Keratinocyte (primary cell): Measurements from ENCODE around the gene RPL18A. TPM values are rescaled to one million over a fixed set of nuclear protein-coding genes. Genes with fewer than 3 reads are reported as not detected.

ENCODE experiments used
- DNase-seq: peaks from one replicate; pipeline ENCODE4 v3.0.0-alpha.2; 2011; ENCODE audit warnings: low read depth, missing footprints, low spot score
- FAIRE-seq: peaks from 2 replicates; lab custom pipeline; 2011; peaks lifted over from hg19 to GRCh38; lab: Jason Lieb, UNC
- H2AFZ ChIP-seq: 2 replicates; pipeline ENCODE4 v1.6.0; 2012; ENCODE audit warnings: low read length, control low read depth, inconsistent platforms; ENCODE audit not compliant: control insufficient read depth
- H3K27ac ChIP-seq: 2 replicates; pipeline ENCODE4 v1.5.1; 2011; ENCODE audit warnings: low read length; ENCODE audit not compliant: control insufficient read depth, insufficient read depth
- H3K27me3 ChIP-seq: 3 replicates; pipeline ENCODE4 v1.6.0; 2011; ENCODE audit warnings: low read length; ENCODE audit not compliant: control insufficient read depth, insufficient read depth; ENCODE audit errors: extremely low read depth
- H3K36me3 ChIP-seq, 2 experiments: 2 replicates in 1 of 2; 3 replicates in 1 of 2; pipeline ENCODE4 v1.5.1; 2011; ENCODE audit warnings: low read length in 2 of 2, mild to moderate bottlenecking in 1 of 2; ENCODE audit not compliant: control insufficient read depth in 2 of 2, insufficient read depth in 2 of 2; ENCODE audit errors: extremely low read depth in 1 of 2
- H3K4me1 ChIP-seq: 3 replicates; pipeline ENCODE4 v1.5.1; 2011; ENCODE audit warnings: low read length; ENCODE audit not compliant: control insufficient read depth, insufficient read depth; ENCODE audit errors: extremely low read depth
- H3K4me2 ChIP-seq: 3 replicates; pipeline ENCODE4 v1.6.0; 2011; ENCODE audit warnings: low read depth, low read length; ENCODE audit not compliant: control insufficient read depth, insufficient read depth; ENCODE audit errors: extremely low read depth
- H3K4me3 ChIP-seq, 3 experiments: fragments of 200-600 bp in 1 of 3; sonication (generic) in 1 of 3; 2 replicates in 2 of 3; 3 replicates in 1 of 3; pipeline ENCODE4 v1.5.1; 2011 to 2016; ENCODE audit warnings: low read length in 3 of 3, mild to moderate bottlenecking in 3 of 3, control low read depth in 2 of 3, inconsistent platforms in 1 of 3, low read depth in 1 of 3, mixed read lengths in 1 of 3, mixed run types in 1 of 3, moderate library complexity in 1 of 3; ENCODE audit not compliant: control insufficient read depth in 2 of 3, insufficient read depth in 2 of 3; ENCODE audit errors: extremely low read depth in 1 of 3
- H3K79me2 ChIP-seq: 2 replicates; pipeline ENCODE4 v1.6.0; 2012; ENCODE audit warnings: low read length; ENCODE audit not compliant: control insufficient read depth, insufficient read depth
- H3K9ac ChIP-seq: 3 replicates; pipeline ENCODE4 v1.6.0; 2011; ENCODE audit warnings: low read length; ENCODE audit not compliant: control insufficient read depth, insufficient read depth; ENCODE audit errors: extremely low read depth
- H3K9me1 ChIP-seq: 3 replicates; pipeline ENCODE4 v1.6.0; 2011; ENCODE audit warnings: low read length; ENCODE audit not compliant: control insufficient read depth, insufficient read depth; ENCODE audit errors: extremely low read depth
- H3K9me3 ChIP-seq: 2 replicates; pipeline ENCODE4 v1.5.1; 2012; ENCODE audit warnings: low read depth, low read length; ENCODE audit not compliant: control insufficient read depth
- H4K20me1 ChIP-seq: 3 replicates; pipeline ENCODE4 v1.6.0; 2011; ENCODE audit warnings: low read length; ENCODE audit not compliant: control insufficient read depth, insufficient read depth; ENCODE audit errors: extremely low read depth
- EZH2 ChIP-seq: IDR thresholded peaks from one replicate; pipeline ENCODE4 v1.6.1; 2012; ENCODE audit warnings: inconsistent platforms, mild to moderate bottlenecking, low read length, moderate library complexity
- dilution Hi-C: fragments of 300-500 bp; cut with MboI; formaldehyde crosslinking; loops from one replicate; pipeline ENCODE4 v1.7.0; 2020; ENCODE audit warnings: low sequenced_read_pairs; ENCODE audit not compliant: extremely low pct_ligation_motif_present
- polyA minus RNA-seq, 3 experiments: library from RNA; depleted of rRNA, polyadenylated mRNA; stranded (reverse); fragments of >200 nt; gene quantifications; 1 replicate in 1 of 3; 2 replicates in 1 of 3; 3 replicates in 1 of 3; pipeline ENCODE4 v1.2.3, GENCODE V29; 2011
- polyA plus RNA-seq, 5 experiments: library from polyadenylated mRNA; depleted of rRNA in 3 of 5; stranded (reverse) in 3 of 5; stranded (forward) in 1 of 5; unstranded in 1 of 5; fragments of >200 nt; gene quantifications; 1 replicate in 1 of 5; 2 replicates in 3 of 5; 3 replicates in 1 of 5; pipeline versions ENCODE4 v1.2.1 to v1.2.3, GENCODE V29; 2011 to 2012; ENCODE audit warnings: missing spikeins in 2 of 5, low read depth in 1 of 5, low replicate concordance in 1 of 5
- TF ChIP-seq, protein P1 (sequence below), 3 experiments: IDR thresholded peaks in 1 of 3; conservative IDR thresholded peaks in 1 of 3; optimal IDR thresholded peaks in 1 of 3; 2 replicates in 2 of 3; 3 replicates in 1 of 3; pipeline versions ENCODE3 to v1.5.1; 2011; ENCODE audit warnings: low read length in 3 of 3, mild to moderate bottlenecking in 3 of 3, moderate library complexity in 2 of 3, control low read depth in 1 of 3, inconsistent platforms in 1 of 3; ENCODE audit not compliant: insufficient read depth in 2 of 3; ENCODE audit errors: extremely low read depth in 1 of 3

RPL18A gene
- polyA plus RNA-seq (1,044 to 1,469 TPM (median 1,312 TPM) in 3 replicates), polyA minus RNA-seq (307 to 740 TPM (median 469 TPM) in 3 replicates)
- 287 TPM for polyA plus RNA-seq (2011; ENCODE audit: low read depth)
- 1,056 and 2,301 TPM in 2 replicates for polyA plus RNA-seq (2011; cell fraction: cytosol; rRNA removed)
- 294 and 383 TPM in 2 replicates for polyA plus RNA-seq (2011; cell fraction: nucleus; rRNA removed)
- polyA plus RNA-seq (2012; ENCODE audit: low replicate concordance), result 2,077 and 3,022 TPM in 2 replicates
- 2,199 TPM for polyA minus RNA-seq (2011; cell fraction: cytosol; rRNA and poly(A)+ RNA removed)
- 167 and 172 TPM in 2 replicates for polyA minus RNA-seq (2011; cell fraction: nucleus; rRNA and poly(A)+ RNA removed)

DNA sequence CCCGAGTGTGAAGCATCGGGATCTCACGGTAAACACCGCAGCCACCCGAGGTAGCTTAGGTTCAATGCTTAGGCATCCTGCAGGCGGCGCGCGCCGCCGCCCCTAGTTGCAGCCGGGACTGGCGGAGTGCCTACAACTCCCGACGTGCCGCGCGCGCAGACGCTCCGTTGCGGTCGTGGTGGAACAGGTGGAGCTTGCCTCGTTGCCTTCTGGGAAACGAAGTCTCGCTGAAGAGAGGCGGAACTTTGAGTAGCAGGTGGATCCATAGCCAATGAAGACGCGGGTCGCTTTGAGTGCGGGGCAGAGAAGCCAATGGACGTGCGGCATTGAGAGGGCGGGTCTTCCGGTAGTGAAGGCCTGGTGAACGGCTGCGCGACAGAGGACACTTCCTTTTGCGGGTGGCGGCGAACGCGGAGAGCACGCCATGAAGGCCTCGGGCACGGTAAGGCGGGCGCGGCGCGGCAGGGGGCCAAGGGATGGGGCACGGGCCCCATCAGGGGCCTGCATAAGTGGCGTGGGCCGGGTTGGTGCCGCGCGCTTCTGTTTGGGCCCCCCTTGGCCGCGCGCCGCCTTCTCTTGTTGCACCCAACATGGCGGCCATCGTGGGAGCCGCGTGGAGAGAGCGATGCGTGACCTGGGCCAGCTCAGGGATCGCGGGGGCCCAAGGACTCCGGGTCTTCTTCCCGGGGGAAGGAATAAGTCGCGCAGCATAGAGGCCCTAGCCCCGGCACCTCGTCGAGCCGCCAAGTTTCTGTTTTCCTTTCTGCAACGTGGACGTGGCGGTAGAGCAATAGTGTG is at the start of gene RPL18A:
TSS of gene RPL18A (plus strand) at position 378 of the 798 bp plus-strand sequence. CDS start at position 425, 47 bp downstream.
- TF ChIP-seq, protein P1, sequence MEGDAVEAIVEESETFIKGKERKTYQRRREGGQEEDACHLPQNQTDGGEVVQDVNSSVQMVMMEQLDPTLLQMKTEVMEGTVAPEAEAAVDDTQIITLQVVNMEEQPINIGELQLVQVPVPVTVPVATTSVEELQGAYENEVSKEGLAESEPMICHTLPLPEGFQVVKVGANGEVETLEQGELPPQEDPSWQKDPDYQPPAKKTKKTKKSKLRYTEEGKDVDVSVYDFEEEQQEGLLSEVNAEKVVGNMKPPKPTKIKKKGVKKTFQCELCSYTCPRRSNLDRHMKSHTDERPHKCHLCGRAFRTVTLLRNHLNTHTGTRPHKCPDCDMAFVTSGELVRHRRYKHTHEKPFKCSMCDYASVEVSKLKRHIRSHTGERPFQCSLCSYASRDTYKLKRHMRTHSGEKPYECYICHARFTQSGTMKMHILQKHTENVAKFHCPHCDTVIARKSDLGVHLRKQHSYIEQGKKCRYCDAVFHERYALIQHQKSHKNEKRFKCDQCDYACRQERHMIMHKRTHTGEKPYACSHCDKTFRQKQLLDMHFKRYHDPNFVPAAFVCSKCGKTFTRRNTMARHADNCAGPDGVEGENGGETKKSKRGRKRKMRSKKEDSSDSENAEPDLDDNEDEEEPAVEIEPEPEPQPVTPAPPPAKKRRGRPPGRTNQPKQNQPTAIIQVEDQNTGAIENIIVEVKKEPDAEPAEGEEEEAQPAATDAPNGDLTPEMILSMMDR (optimal IDR thresholded peaks at IDR 0.05 in 1 of 3, IDR thresholded peaks at IDR 0.05 in 1 of 3, conservative IDR thresholded peaks at IDR 0.05 in 1 of 3; ENCODE audit: extremely low read depth in 1 of 3, insufficient read depth in 2 of 3, low read length in 3 of 3), result peak; percentile 92 to 96 (median 94)
- TF ChIP-seq EZH2, result no peak
- peak within 1 kb of the TSS; percentile 93 for H3K27ac ChIP-seq
- no peaks in the 10 kb centered on the region for H3K9me3 ChIP-seq
- peak within 1 kb of the TSS; percentile 88 for H3K4me2 ChIP-seq
- dilution Hi-C loops, result no loop called here
- peaks cover 34 to 43% of the 10 kb centered on the region in 2 experiments for H3K36me3 ChIP-seq
- H3K9me1 ChIP-seq, result no peaks in the 10 kb centered on the region
- H3K4me3 ChIP-seq, result peak within 1 kb of the TSS; percentile 89 to 100 (median 99)
- H3K27me3 ChIP-seq, result no peaks in the 10 kb centered on the region
- FAIRE-seq (peak; percentile 87), DNase-seq (peak; percentile 100)
- H3K9ac ChIP-seq, result peak within 1 kb of the TSS; percentile 100
- peaks cover 14% of the 10 kb centered on the region for H3K4me1 ChIP-seq
- H4K20me1 ChIP-seq, result peaks cover 27% of the 10 kb centered on the region
- H3K79me2 ChIP-seq, result peaks cover 33% of the 10 kb centered on the region
- H2AFZ ChIP-seq, result peak within 1 kb of the TSS; percentile 86

DNA sequence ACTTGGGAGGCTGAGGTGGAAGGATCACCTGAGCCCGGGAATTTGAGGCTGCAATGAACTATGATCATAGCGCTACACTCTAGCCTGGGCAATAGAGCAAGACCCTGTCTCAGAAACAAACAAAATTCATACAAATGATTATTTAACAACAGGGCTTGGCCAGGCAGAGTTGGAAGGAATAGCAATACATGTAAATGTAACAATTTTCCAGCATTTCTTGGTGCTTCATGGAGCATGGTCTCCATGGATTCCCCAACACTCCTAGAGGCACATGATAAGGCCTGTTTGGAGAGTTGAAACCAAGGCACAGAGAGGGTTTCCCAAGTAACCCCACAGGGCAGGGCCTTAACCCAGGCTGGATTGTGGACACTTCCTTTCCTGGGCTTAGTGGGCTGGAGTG is 48.6 kb upstream of the RPL18A start:
- no peaks in the 10 kb centered on the region for H3K79me2 ChIP-seq
- H3K36me3 ChIP-seq, result peaks cover 0 to 3% of the 10 kb centered on the region in 2 experiments
- H4K20me1 ChIP-seq, result no peaks in the 10 kb centered on the region
- TF ChIP-seq, protein P1 (optimal IDR thresholded peaks at IDR 0.05 in 1 of 3, IDR thresholded peaks at IDR 0.05 in 1 of 3, conservative IDR thresholded peaks at IDR 0.05 in 1 of 3; ENCODE audit: extremely low read depth in 1 of 3, insufficient read depth in 2 of 3, low read length in 3 of 3), result no peak
- TF ChIP-seq EZH2, result no peak
- H3K27me3 ChIP-seq, result no peaks in the 10 kb centered on the region
- H3K9ac ChIP-seq, result no peak overlapping the region
- no peak overlapping the region for H3K4me3 ChIP-seq
- H3K4me2 ChIP-seq, result no peak overlapping the region
- dilution Hi-C loops, result no loop called here
- DNase-seq (no peak), FAIRE-seq (no peak)
- no peaks in the 10 kb centered on the region for H3K9me3 ChIP-seq
- H2AFZ ChIP-seq, result no peak overlapping the region
- no peaks in the 10 kb centered on the region for H3K4me1 ChIP-seq
- no peaks in the 10 kb centered on the region for H3K9me1 ChIP-seq
- H3K27ac ChIP-seq, result no peak overlapping the region
